Neural progenitor cell (in vitro differentiated cells): Measurements from ENCODE around the gene AURKAIP1. TPM values are rescaled to one million over a fixed set of nuclear protein-coding genes. Genes with fewer than 3 reads are reported as not detected.

Source experiments
- DNase-seq: peaks from one replicate; pipeline ENCODE4 v3.0.0-alpha.2; 2016; ENCODE audit warnings: low spot score
- H2AFZ ChIP-seq: fragments of 200-600 bp; sonication (generic); replicated peaks from 2 replicates; pipeline ENCODE4 v1.6.1; 2016; ENCODE audit warnings: antibody characterized with exemption
- H3F3A ChIP-seq: fragments of 200-600 bp; sonication (generic); 2 replicates; pipeline ENCODE4 v1.6.1; 2016; ENCODE audit warnings: antibody characterized with exemption, low read depth
- H3K27ac ChIP-seq: fragments of 200-600 bp; sonication (generic); 2 replicates; pipeline ENCODE4 v1.5.1; 2016; ENCODE audit warnings: mild to moderate bottlenecking
- H3K27me3 ChIP-seq: fragments of 200-600 bp; sonication (generic); 2 replicates; pipeline ENCODE4 v1.6.1; 2016; ENCODE audit warnings: mild to moderate bottlenecking, moderate library complexity
- H3K36me3 ChIP-seq: fragments of 200-600 bp; sonication (generic); 2 replicates; pipeline ENCODE4 v1.5.1; 2016
- H3K4me1 ChIP-seq: fragments of 200-600 bp; sonication (generic); 2 replicates; pipeline ENCODE4 v1.6.1; 2016; ENCODE audit warnings: mixed run types
- H3K4me2 ChIP-seq: fragments of 200-600 bp; sonication (generic); 2 replicates; pipeline ENCODE4 v1.6.1; 2016
- H3K4me3 ChIP-seq: fragments of 200-600 bp; sonication (generic); 2 replicates; pipeline ENCODE4 v1.5.1; 2016
- H3K79me2 ChIP-seq: fragments of 200-600 bp; sonication (generic); 2 replicates; pipeline ENCODE4 v1.6.1; 2016; ENCODE audit warnings: low read depth
- H3K9ac ChIP-seq: fragments of 200-600 bp; sonication (generic); 2 replicates; pipeline ENCODE4 v1.6.1; 2016
- H3K9me3 ChIP-seq: fragments of 200-600 bp; sonication (generic); 2 replicates; pipeline ENCODE4 v1.5.1; 2016; ENCODE audit warnings: low read depth
- H4K20me1 ChIP-seq: fragments of 200-600 bp; sonication (generic); 2 replicates; pipeline ENCODE4 v1.6.1; 2016; ENCODE audit warnings: low read depth
- H3K27ac Mint-ChIP-seq: 3 replicates; pipeline ENCODE4 v1.8.0; 2021; ENCODE audit warnings: mixed read lengths
- H3K27me3 Mint-ChIP-seq: 2 replicates; pipeline ENCODE4 v1.8.0; 2022; ENCODE audit warnings: low read depth, mild to moderate bottlenecking, inconsistent platforms, moderate library complexity, mixed read lengths; ENCODE audit not compliant: insufficient read depth
- H3K36me3 Mint-ChIP-seq: 3 replicates; pipeline ENCODE4 v1.8.0; 2021; ENCODE audit warnings: mixed read lengths
- H3K4me1 Mint-ChIP-seq: 3 replicates; pipeline ENCODE4 v1.8.0; 2021; ENCODE audit warnings: mixed read lengths
- H3K4me3 Mint-ChIP-seq: 3 replicates; pipeline ENCODE4 v1.8.0; 2021; ENCODE audit warnings: mild to moderate bottlenecking, moderate library complexity, mixed read lengths
- H3K9me3 Mint-ChIP-seq: 3 replicates; pipeline ENCODE4 v1.8.0; 2020; ENCODE audit warnings: mixed read lengths
- CTCF ChIP-seq: fragments of 200-600 bp; sonication (generic); IDR thresholded peaks from 2 replicates; pipeline ENCODE4 v1.5.1; 2017; ENCODE audit warnings: antibody characterized with exemption, mild to moderate bottlenecking
- EZH2 ChIP-seq: fragments of 200-600 bp; sonication (generic); IDR thresholded peaks from 2 replicates; pipeline ENCODE4 v1.6.1; 2017; ENCODE audit warnings: antibody characterized with exemption, mild to moderate bottlenecking, moderate library complexity
- EZH2phosphoT487 ChIP-seq: fragments of 200-600 bp; sonication (generic); IDR thresholded peaks from 2 replicates; pipeline ENCODE4 v1.6.1; 2017; ENCODE audit warnings: antibody characterized with exemption
- total RNA-seq: library from RNA; depleted of rRNA; stranded (reverse); fragments of >200 nt; gene quantifications from 2 replicates; pipeline ENCODE4 v1.2.3, GENCODE V29; 2015; ENCODE audit warnings: low replicate concordance

AURKAIP1 gene
- total RNA-seq, 1 donor from 2014 or later, result 26.4 TPM

- no peaks in the 10 kb centered on the region for H3K9me3 Mint-ChIP-seq
- no peak overlapping the region for H3K27ac Mint-ChIP-seq
- Histone ChIP-seq H3K27me3 (no peaks in the 10 kb centered on the region), H3K4me2 (no peak overlapping the region), H3K9ac (no peak overlapping the region), H3K27ac (no peak overlapping the region), H3F3A (peaks cover 16% of the 10 kb centered on the region), H3K4me3 (no peak overlapping the region), H3K79me2 (peaks cover 47% of the 10 kb centered on the region), H3K36me3 (no peaks in the 10 kb centered on the region), H3K9me3 (no peaks in the 10 kb centered on the region), H4K20me1 (peaks cover 67% of the 10 kb centered on the region), H2AFZ (no peak overlapping the region), H3K4me1 (peaks cover 12% of the 10 kb centered on the region)
- no peak for TF ChIP-seq CTCF
- no peak for TF ChIP-seq EZH2
- TF ChIP-seq EZH2phosphoT487, result no peak
- H3K4me3 Mint-ChIP-seq, result peak overlapping the region; percentile 87
- H3K27me3 Mint-ChIP-seq, result no peaks in the 10 kb centered on the region
- peaks cover under 1% of the 10 kb centered on the region for H3K36me3 Mint-ChIP-seq
- DNase-seq, result no peak
- H3K4me1 Mint-ChIP-seq, result peaks cover 4% of the 10 kb centered on the region
Observed at GRCh38 chr1:1346501-1346890, 28.5 kb downstream of the AURKAIP1 start.

GRCh38 chr1:1345860-1346500, 29.0 kb downstream of the AURKAIP1 start:
- Histone ChIP-seq H3K36me3 (no peaks in the 10 kb centered on the region), H3F3A (peaks cover 17% of the 10 kb centered on the region), H4K20me1 (peaks cover 65% of the 10 kb centered on the region), H3K9ac (no peak overlapping the region), H3K4me1 (peaks cover 12% of the 10 kb centered on the region), H3K27ac (no peak overlapping the region), H3K27me3 (no peaks in the 10 kb centered on the region), H3K4me3 (no peak overlapping the region), H3K9me3 (no peaks in the 10 kb centered on the region), H3K4me2 (no peak overlapping the region), H2AFZ (no peak overlapping the region), H3K79me2 (peaks cover 47% of the 10 kb centered on the region)
- H3K36me3 Mint-ChIP-seq, result peaks cover 5% of the 10 kb centered on the region
- no peaks in the 10 kb centered on the region for H3K9me3 Mint-ChIP-seq
- TF ChIP-seq CTCF (no peak), EZH2 (no peak), EZH2phosphoT487 (no peak)
- H3K4me1 Mint-ChIP-seq, result peaks cover 4% of the 10 kb centered on the region
- no peak overlapping the region for H3K4me3 Mint-ChIP-seq
- no peaks in the 10 kb centered on the region for H3K27me3 Mint-ChIP-seq
- no peak for DNase-seq
- no peak overlapping the region for H3K27ac Mint-ChIP-seq

- no peak for TF ChIP-seq EZH2
- TF ChIP-seq CTCF, result no peak
- no peak for TF ChIP-seq EZH2phosphoT487
- Histone ChIP-seq H3K4me1 (peaks cover 12% of the 10 kb centered on the region), H3K27ac (no peak overlapping the region), H3K36me3 (no peaks in the 10 kb centered on the region), H4K20me1 (peaks cover 65% of the 10 kb centered on the region), H3K9me3 (no peaks in the 10 kb centered on the region), H3K4me3 (no peak overlapping the region), H3K9ac (no peak overlapping the region), H2AFZ (no peak overlapping the region), H3K4me2 (no peak overlapping the region), H3K79me2 (peaks cover 47% of the 10 kb centered on the region), H3K27me3 (no peaks in the 10 kb centered on the region), H3F3A (peaks cover 18% of the 10 kb centered on the region)
- no peak for DNase-seq
- no peaks in the 10 kb centered on the region for H3K27me3 Mint-ChIP-seq
- no peak overlapping the region for H3K27ac Mint-ChIP-seq
- no peaks in the 10 kb centered on the region for H3K9me3 Mint-ChIP-seq
- peaks cover 10% of the 10 kb centered on the region for H3K36me3 Mint-ChIP-seq
- H3K4me1 Mint-ChIP-seq, result peaks cover 4% of the 10 kb centered on the region
- H3K4me3 Mint-ChIP-seq, result no peak overlapping the region
Observed at GRCh38 chr1:1345384-1345783, 29.6 kb downstream of the AURKAIP1 start.
